ENCODE results near the gene CTTNBP2. TPM values are rescaled to one million over a fixed set of nuclear protein-coding genes. Genes with fewer than 3 reads are reported as not detected.

CTTNBP2 gene
- total RNA-seq, 5 donors from 2014 or later (not counting 1 experiment from before 2014, with no cell fraction given) = 0.06 to 0.61 (median 0.16) TPM; not detected in 2

GRCh38 chr7:117871401-117871777 is 1.9 kb downstream of the CTTNBP2 start:
- POLR2A ChIA-PET = no interaction called here
- no peaks in the 10 kb centered on the region for H3K9me3 ChIP-seq
- no peaks in the 10 kb centered on the region for H3K36me3 ChIP-seq (ENCODE audit: control insufficient read depth in 2 of 2, extremely low read depth in 1 of 2, insufficient read depth in 1 of 2, low read length in 1 of 2)
- Mint-ChIP-seq H3K4me1 (peaks cover 0 to 10% (median 7%) of the 10 kb centered on the region in 3 donors), H3K4me3 (no peak overlapping the region), H3K36me3 (no peaks in the 10 kb centered on the region), H3K9me3 (peaks cover 0 to 3% (median 0%) of the 10 kb centered on the region in 3 donors), H3K27me3 (peaks cover 36 to 48% of the 10 kb centered on the region in 2 donors), H3K27ac (no peak overlapping the region)
- H3K27ac ChIP-seq (ENCODE audit: low read length) = no peak overlapping the region
- H3K27me3 ChIP-seq (replicated peaks in 1 of 2; ENCODE audit: control insufficient read depth in 2 of 2, extremely low read depth in 1 of 2, insufficient read depth in 2 of 2, low read length in 1 of 2) = peaks cover 12 to 15% of the 10 kb centered on the region in 2 experiments
- CTCF ChIA-PET = no interaction called here
- no peak for DNase-seq
- WGBS (ENCODE audit: insufficient coverage) = no CpG with 5 or more reads among the region's 4 CpGs
- ATAC-seq (replicated peaks in 1 of 4) = no peak
- H3K4me1 ChIP-seq (ENCODE audit: control insufficient read depth in 1 of 2, extremely low read depth in 1 of 2, insufficient read depth in 2 of 2, low read length in 2 of 2) = peaks cover 0 to 6% of the 10 kb centered on the region in 2 experiments
- H3K4me3 ChIP-seq (ENCODE audit: control insufficient read depth in 1 of 2, extremely low read depth in 1 of 2, low read length in 1 of 2) = no peak overlapping the region

- peaks cover 33 to 44% of the 10 kb centered on the region in 2 donors for H3K27me3 Mint-ChIP-seq
Observed at GRCh38 chr7:117870448-117871130, 2.7 kb downstream of the CTTNBP2 start.

DNA sequence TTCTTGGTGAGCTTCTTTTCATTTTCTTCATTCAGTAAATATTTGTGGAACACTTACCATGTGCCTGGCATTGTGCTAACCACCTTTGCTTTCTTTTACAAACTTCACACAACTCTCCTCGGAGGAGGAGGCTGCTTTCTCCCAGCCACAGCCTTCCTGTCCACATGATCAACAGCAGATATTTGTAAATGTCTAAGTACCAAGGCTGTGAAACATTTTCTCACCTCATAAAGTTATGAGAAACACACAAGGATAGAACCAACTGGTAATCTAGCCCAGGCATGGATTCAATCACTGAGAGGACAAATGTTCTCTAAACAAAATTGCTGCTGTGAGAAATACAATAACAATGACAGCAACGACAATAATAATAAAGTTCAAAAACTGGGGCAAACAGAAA is 3.9 kb downstream of the CTTNBP2 start:
- peaks cover 0 to 6% of the 10 kb centered on the region in 2 experiments for H3K4me1 ChIP-seq (ENCODE audit: control insufficient read depth in 1 of 2, extremely low read depth in 1 of 2, insufficient read depth in 2 of 2, low read length in 2 of 2)
- H3K4me3 ChIP-seq (ENCODE audit: control insufficient read depth in 1 of 2, extremely low read depth in 1 of 2, low read length in 1 of 2) = no peak overlapping the region
- ChIA-PET CTCF (no interaction called here), POLR2A (no interaction called here)
- Mint-ChIP-seq H3K9me3 (peaks cover 0 to 3% (median 0%) of the 10 kb centered on the region in 3 donors), H3K4me1 (peaks cover 0 to 10% (median 6%) of the 10 kb centered on the region in 3 donors), H3K27me3 (peaks cover 27 to 34% of the 10 kb centered on the region in 2 donors), H3K4me3 (no peak overlapping the region), H3K27ac (no peak overlapping the region), H3K36me3 (no peaks in the 10 kb centered on the region)
- DNase-seq = no peak
- no peaks in the 10 kb centered on the region for H3K9me3 ChIP-seq
- peaks cover 11 to 15% of the 10 kb centered on the region in 2 experiments for H3K27me3 ChIP-seq (replicated peaks in 1 of 2; ENCODE audit: control insufficient read depth in 2 of 2, extremely low read depth in 1 of 2, insufficient read depth in 2 of 2, low read length in 1 of 2)
- WGBS (ENCODE audit: insufficient coverage) = no CpG with 5 or more reads among the region's 2 CpGs
- H3K27ac ChIP-seq (ENCODE audit: low read length) = no peak overlapping the region
- no peak for ATAC-seq (replicated peaks in 1 of 4)
- H3K36me3 ChIP-seq (ENCODE audit: control insufficient read depth in 2 of 2, extremely low read depth in 1 of 2, insufficient read depth in 1 of 2, low read length in 1 of 2) = no peaks in the 10 kb centered on the region

More at GRCh38 chr7:117870448-117871130, 2.7 kb downstream of the CTTNBP2 start:
- peaks cover 0 to 3% (median 0%) of the 10 kb centered on the region in 3 donors for H3K9me3 Mint-ChIP-seq
- POLR2A ChIA-PET = interaction anchor here in 1 of 2 donors (0.7 kb wide), 1 partner anchor 62 kb away, joined by 8 read pairs; no protein-coding TSS in a partner anchor
- ATAC-seq (replicated peaks in 1 of 4) = no peak
- H3K36me3 Mint-ChIP-seq = no peaks in the 10 kb centered on the region
- Histone ChIP-seq H3K36me3 (ENCODE audit: control insufficient read depth in 2 of 2, extremely low read depth in 1 of 2, insufficient read depth in 1 of 2, low read length in 1 of 2) (no peaks in the 10 kb centered on the region), H3K27me3 (replicated peaks in 1 of 2; ENCODE audit: control insufficient read depth in 2 of 2, extremely low read depth in 1 of 2, insufficient read depth in 2 of 2, low read length in 1 of 2) (peaks cover 12 to 15% of the 10 kb centered on the region in 2 experiments), H3K27ac (ENCODE audit: low read length) (no peak overlapping the region), H3K4me1 (ENCODE audit: control insufficient read depth in 1 of 2, extremely low read depth in 1 of 2, insufficient read depth in 2 of 2, low read length in 2 of 2) (peaks cover 0 to 6% of the 10 kb centered on the region in 2 experiments), H3K9me3 (no peaks in the 10 kb centered on the region), H3K4me3 (ENCODE audit: control insufficient read depth in 1 of 2, extremely low read depth in 1 of 2, low read length in 1 of 2) (no peak overlapping the region)
- H3K4me1 Mint-ChIP-seq = peaks cover 0 to 10% (median 7%) of the 10 kb centered on the region in 3 donors
- no peak overlapping the region for H3K4me3 Mint-ChIP-seq
- no peak for DNase-seq
- H3K27ac Mint-ChIP-seq = no peak overlapping the region
- WGBS (ENCODE audit: insufficient coverage) = 92% methylated on average over 2 of the region's 6 CpGs
- CTCF ChIA-PET = no interaction called here

- H3K27ac Mint-ChIP-seq = no peak overlapping the region
- Histone ChIP-seq H3K27ac (ENCODE audit: low read length) (no peak overlapping the region), H3K9me3 (no peaks in the 10 kb centered on the region), H3K4me3 (ENCODE audit: control insufficient read depth in 1 of 2, extremely low read depth in 1 of 2, low read length in 1 of 2) (no peak overlapping the region), H3K27me3 (replicated peaks in 1 of 2; ENCODE audit: control insufficient read depth in 2 of 2, extremely low read depth in 1 of 2, insufficient read depth in 2 of 2, low read length in 1 of 2) (no peaks in the 10 kb centered on the region), H3K36me3 (ENCODE audit: control insufficient read depth in 2 of 2, extremely low read depth in 1 of 2, insufficient read depth in 1 of 2, low read length in 1 of 2) (no peaks in the 10 kb centered on the region), H3K4me1 (ENCODE audit: control insufficient read depth in 1 of 2, extremely low read depth in 1 of 2, insufficient read depth in 2 of 2, low read length in 2 of 2) (no peaks in the 10 kb centered on the region)
- H3K36me3 Mint-ChIP-seq = no peaks in the 10 kb centered on the region
- no peak overlapping the region for H3K4me3 Mint-ChIP-seq
- no peak for ATAC-seq (replicated peaks in 1 of 4)
- no CpG with 5 or more reads among the region's 2 CpGs for WGBS (ENCODE audit: insufficient coverage)
- H3K9me3 Mint-ChIP-seq = peaks cover 0 to 3% (median 0%) of the 10 kb centered on the region in 3 donors
- ChIA-PET CTCF (no interaction called here), POLR2A (no interaction called here)
- no peak for DNase-seq
- peaks cover 3 to 7% of the 10 kb centered on the region in 2 donors for H3K27me3 Mint-ChIP-seq
- no peaks in the 10 kb centered on the region for H3K4me1 Mint-ChIP-seq
Observed at GRCh38 chr7:117863618-117864017, 9.6 kb downstream of the CTTNBP2 start.

GRCh38 chr7:117862378-117862777 is 10.9 kb downstream of the CTTNBP2 start:
- 67% methylated on average over 2 of the region's 3 CpGs for WGBS (ENCODE audit: insufficient coverage)
- no peaks in the 10 kb centered on the region for H3K27me3 ChIP-seq (replicated peaks in 1 of 2; ENCODE audit: control insufficient read depth in 2 of 2, extremely low read depth in 1 of 2, insufficient read depth in 2 of 2, low read length in 1 of 2)

GRCh38 chr7:117859246-117859812 is 13.9 kb downstream of the CTTNBP2 start:
- no peak overlapping the region for H3K27ac Mint-ChIP-seq
- Histone ChIP-seq H3K4me1 (ENCODE audit: control insufficient read depth in 1 of 2, extremely low read depth in 1 of 2, insufficient read depth in 2 of 2, low read length in 2 of 2) (no peaks in the 10 kb centered on the region), H3K9me3 (no peaks in the 10 kb centered on the region), H3K4me3 (ENCODE audit: control insufficient read depth in 1 of 2, extremely low read depth in 1 of 2, low read length in 1 of 2) (no peak overlapping the region), H3K27ac (ENCODE audit: low read length) (no peak overlapping the region), H3K27me3 (replicated peaks in 1 of 2; ENCODE audit: control insufficient read depth in 2 of 2, extremely low read depth in 1 of 2, insufficient read depth in 2 of 2, low read length in 1 of 2) (no peaks in the 10 kb centered on the region), H3K36me3 (ENCODE audit: control insufficient read depth in 2 of 2, extremely low read depth in 1 of 2, insufficient read depth in 1 of 2, low read length in 1 of 2) (no peaks in the 10 kb centered on the region)
- no peak for ATAC-seq (replicated peaks in 1 of 4)
- CTCF ChIA-PET = no interaction called here
- POLR2A ChIA-PET = no interaction called here
- DNase-seq = no peak
- 100% methylated on average over 1 of the region's 4 CpGs for WGBS (ENCODE audit: insufficient coverage)
- H3K9me3 Mint-ChIP-seq = no peaks in the 10 kb centered on the region
- no peak overlapping the region for H3K4me3 Mint-ChIP-seq
- no peaks in the 10 kb centered on the region for H3K36me3 Mint-ChIP-seq
- H3K4me1 Mint-ChIP-seq = no peaks in the 10 kb centered on the region
- H3K27me3 Mint-ChIP-seq = peaks cover 3 to 7% of the 10 kb centered on the region in 2 donors

More at GRCh38 chr7:117862378-117862777, 10.9 kb downstream of the CTTNBP2 start:
- H3K9me3 Mint-ChIP-seq = peaks cover 0 to 3% (median 0%) of the 10 kb centered on the region in 3 donors
- CTCF ChIA-PET = no interaction called here
- H3K4me3 ChIP-seq (ENCODE audit: control insufficient read depth in 1 of 2, extremely low read depth in 1 of 2, low read length in 1 of 2) = no peak overlapping the region
- no peak for DNase-seq
- peaks cover 3 to 7% of the 10 kb centered on the region in 2 donors for H3K27me3 Mint-ChIP-seq
- H3K9me3 ChIP-seq = no peaks in the 10 kb centered on the region
- no peak for ATAC-seq (replicated peaks in 1 of 4)
- H3K36me3 ChIP-seq (ENCODE audit: control insufficient read depth in 2 of 2, extremely low read depth in 1 of 2, insufficient read depth in 1 of 2, low read length in 1 of 2) = no peaks in the 10 kb centered on the region
- H3K4me1 ChIP-seq (ENCODE audit: control insufficient read depth in 1 of 2, extremely low read depth in 1 of 2, insufficient read depth in 2 of 2, low read length in 2 of 2) = no peaks in the 10 kb centered on the region
- no peak overlapping the region for H3K27ac Mint-ChIP-seq
- POLR2A ChIA-PET = interaction anchor here in 1 of 2 donors (0.9 kb wide), 1 partner anchor 62 kb away, joined by 3 read pairs; no protein-coding TSS in a partner anchor
- H3K4me1 Mint-ChIP-seq = no peaks in the 10 kb centered on the region
- no peaks in the 10 kb centered on the region for H3K36me3 Mint-ChIP-seq
- H3K27ac ChIP-seq (ENCODE audit: low read length) = no peak overlapping the region
- H3K4me3 Mint-ChIP-seq = no peak overlapping the region

All from T-cell (primary cell).